SK-N-SH (cell line): ENCODE data around the gene RILPL1. TPM values are rescaled to one million over a fixed set of nuclear protein-coding genes. Genes with fewer than 3 reads are reported as not detected.
"Not testable (repeated sequence)": the region's sequence is repeated elsewhere in the genome, so short reads cannot be mapped to it uniquely, and the experiment has no call there.

Experiments
- CTCF ChIA-PET: fragments of 300-600, 350-600 bp; formaldehyde crosslinking; extraction: SDS; loops from one replicate; lab custom pipeline; 2021; lab: Yijun Ruan, JAX
- POLR2A ChIA-PET: fragments of 350-600 bp; sonication (Branson Sonifier 250); formaldehyde crosslinking; extraction: SDS; loops from one replicate; lab custom pipeline; 2020; ENCODE audit warnings: antibody characterized with exemption, inconsistent platforms; lab: Yijun Ruan, JAX
- DNase-seq: peaks from one replicate; pipeline ENCODE4 v3.0.0; 2012
- H2AFZ ChIP-seq: fragments of 200-600 bp; sonication (generic); 2 replicates; pipeline ENCODE4 v1.8.1; 2016; ENCODE audit warnings: antibody characterized with exemption, mild to moderate bottlenecking, low read depth
- H3F3A ChIP-seq: fragments of 200-600 bp; sonication (generic); replicated peaks from 2 replicates; pipeline ENCODE3; 2016; ENCODE audit warnings: antibody characterized with exemption, mild to moderate bottlenecking; ENCODE audit not compliant: insufficient read depth
- H3K27ac ChIP-seq, 2 experiments: fragments of 200-500 bp in 1 of 2; fragments of 200-600 bp in 1 of 2; sonication (Bioruptor generic) in 1 of 2; sonication (generic), shearing (Covaris generic) in 1 of 2; 2 replicates each; pipeline versions ENCODE4 v1.5.1 to v1.6.1; 2014 to 2016; ENCODE audit warnings: low read depth in 2 of 2, inconsistent platforms in 1 of 2, low read length in 1 of 2, mild to moderate bottlenecking in 1 of 2, mixed read lengths in 1 of 2
- H3K27me3 ChIP-seq: fragments of 200-600 bp; sonication (generic), shearing (Covaris generic); 2 replicates; pipeline ENCODE4 v1.6.1; 2016; ENCODE audit warnings: mixed run types; ENCODE audit not compliant: insufficient read depth
- H3K36me3 ChIP-seq, 2 experiments: fragments of 200-500 bp in 1 of 2; fragments of 200-600 bp in 1 of 2; sonication (Bioruptor generic) in 1 of 2; sonication (generic) in 1 of 2; replicated peaks in 1 of 2; 2 replicates each; pipeline versions ENCODE3 to v1.5.1; 2014 to 2016; ENCODE audit warnings: low read length in 1 of 2, mild to moderate bottlenecking in 1 of 2; ENCODE audit not compliant: insufficient read depth in 2 of 2, control insufficient read depth in 1 of 2
- H3K4me1 ChIP-seq, 2 experiments: fragments of 200-500 bp in 1 of 2; fragments of 200-600 bp in 1 of 2; sonication (Bioruptor generic) in 1 of 2; sonication (generic), shearing (Covaris generic) in 1 of 2; 2 replicates each; pipeline versions ENCODE4 v1.5.1 to v1.6.1; 2014 to 2016; ENCODE audit warnings: low read depth in 1 of 2, low read length in 1 of 2, mixed run types in 1 of 2; ENCODE audit not compliant: insufficient read depth in 2 of 2, control insufficient read depth in 1 of 2
- H3K4me2 ChIP-seq: fragments of 200-600 bp; sonication (generic), shearing (Covaris generic); 2 replicates; pipeline ENCODE4 v1.6.1; 2017; ENCODE audit warnings: mixed run types
- H3K4me3 ChIP-seq, 2 experiments: fragments of 200-500 bp in 1 of 2; fragments of 200-600 bp in 1 of 2; sonication (Bioruptor generic) in 1 of 2; sonication (generic), shearing (Covaris generic) in 1 of 2; 2 replicates each; pipeline versions ENCODE4 v1.5.1 to v1.8.1; 2014 to 2016; ENCODE audit warnings: low read depth in 2 of 2, inconsistent platforms in 1 of 2, low read length in 1 of 2, mild to moderate bottlenecking in 1 of 2, mixed read lengths in 1 of 2, moderate library complexity in 1 of 2
- H3K79me2 ChIP-seq: fragments of 200-600 bp; sonication (generic); 2 replicates; pipeline ENCODE4 v1.8.1; 2017; ENCODE audit warnings: mild to moderate bottlenecking; ENCODE audit not compliant: insufficient read depth
- H3K9ac ChIP-seq: fragments of 200-600 bp; sonication (generic); 2 replicates; pipeline ENCODE4 v1.6.1; 2017; ENCODE audit warnings: mixed run types
- H3K9me2 ChIP-seq: fragments of 200-600 bp; sonication (generic); 2 replicates; pipeline ENCODE4 v1.6.1; 2017; ENCODE audit warnings: mixed run types
- H3K9me3 ChIP-seq: fragments of 200-600 bp; sonication (generic); 2 replicates; pipeline ENCODE4 v1.6.1; 2017; ENCODE audit warnings: mixed run types, mild to moderate bottlenecking, moderate library complexity
- H4K20me1 ChIP-seq: fragments of 200-600 bp; sonication (generic); 2 replicates; pipeline ENCODE4 v1.6.1; 2017; ENCODE audit warnings: mild to moderate bottlenecking, mixed run types; ENCODE audit not compliant: insufficient read depth
- CHD2 ChIP-seq: fragments of 150-350 bp; IDR thresholded peaks from 2 replicates; pipeline ENCODE4 v1.6.1; 2018; ENCODE audit warnings: low read length; ENCODE audit not compliant: partially characterized antibody
- ELF1 ChIP-seq: IDR thresholded peaks from 2 replicates; pipeline ENCODE4 v1.4.0; 2012
- EP300 ChIP-seq, 2 experiments: IDR thresholded peaks; 2 replicates each; pipeline versions ENCODE4 v1.4.0 to v1.6.1; 2012; ENCODE audit warnings: borderline replicate concordance in 1 of 2, low read depth in 1 of 2, low read length in 1 of 2
- FOSL2 ChIP-seq: IDR thresholded peaks from 2 replicates; pipeline ENCODE4 v1.4.0; 2012; ENCODE audit warnings: low read depth, mild to moderate bottlenecking, moderate library complexity, borderline replicate concordance
- FOXM1 ChIP-seq: IDR thresholded peaks from 2 replicates; pipeline ENCODE4 v1.4.0; 2012; ENCODE audit warnings: low read depth, mild to moderate bottlenecking
- GABPA ChIP-seq: IDR thresholded peaks from 2 replicates; pipeline ENCODE4 v1.4.0; 2012; ENCODE audit warnings: low read depth, mild to moderate bottlenecking
- GATA2 ChIP-seq: sonication (generic); formaldehyde crosslinking; IDR thresholded peaks from 2 replicates; pipeline ENCODE4 v1.5.0; 2020; ENCODE audit warnings: mild to moderate bottlenecking, missing genetic modification reagents
- JUND ChIP-seq: IDR thresholded peaks from 2 replicates; pipeline ENCODE4 v1.4.0; 2012
- MAX ChIP-seq: IDR thresholded peaks from 2 replicates; pipeline ENCODE4 v1.4.0; 2012; ENCODE audit warnings: low read depth
- MEF2A ChIP-seq: IDR thresholded peaks from 2 replicates; pipeline ENCODE4 v1.4.0; 2012; ENCODE audit warnings: low read depth, borderline replicate concordance
- MXI1 ChIP-seq: IDR thresholded peaks from 2 replicates; pipeline ENCODE4 v1.6.1; 2012; ENCODE audit warnings: mild to moderate bottlenecking, low read depth, low read length, improper control_type of control experiment
- NRF1 ChIP-seq: IDR thresholded peaks from 2 replicates; pipeline ENCODE4 v1.6.1; 2012; ENCODE audit warnings: low read depth, mild to moderate bottlenecking, low read length
- PBX3 ChIP-seq: IDR thresholded peaks from 2 replicates; pipeline ENCODE4; 2012
- POLR2AphosphoS5 ChIP-seq: IDR thresholded peaks from 2 replicates; pipeline ENCODE4 v1.6.1; 2012; ENCODE audit warnings: low read depth, low read length
- RCOR1 ChIP-seq: fragments of 150-350 bp; IDR thresholded peaks from 2 replicates; pipeline ENCODE4 v1.6.1; 2017; ENCODE audit warnings: antibody characterized with exemption, low read length
- RFX5 ChIP-seq: IDR thresholded peaks from 2 replicates; pipeline ENCODE4 v1.6.1; 2012; ENCODE audit warnings: mild to moderate bottlenecking, improper control_type of control experiment, low read length
- RXRA ChIP-seq: IDR thresholded peaks from 2 replicates; pipeline ENCODE4 v1.4.0; 2012; ENCODE audit warnings: low read depth, mild to moderate bottlenecking, borderline replicate concordance
- TAF1 ChIP-seq: IDR thresholded peaks from 2 replicates; pipeline ENCODE4 v1.6.1; 2012; ENCODE audit warnings: low read depth, mild to moderate bottlenecking, low read length, moderate library complexity, borderline replicate concordance
- TEAD4 ChIP-seq: IDR thresholded peaks from 2 replicates; pipeline ENCODE4 v1.4.0; 2012; ENCODE audit warnings: mild to moderate bottlenecking, borderline replicate concordance; ENCODE audit not compliant: insufficient read depth
- USF1 ChIP-seq: IDR thresholded peaks from 2 replicates; pipeline ENCODE4 v1.4.0; 2012; ENCODE audit warnings: low read depth, borderline replicate concordance
- USF2 ChIP-seq: fragments of 150-350 bp; IDR thresholded peaks from 2 replicates; pipeline ENCODE4 v1.6.1; 2017; ENCODE audit warnings: antibody characterized with exemption, low read length, low read depth, borderline replicate concordance
- YY1 ChIP-seq: IDR thresholded peaks from 2 replicates; pipeline ENCODE4 v1.4.0; 2012; ENCODE audit warnings: low read depth, mild to moderate bottlenecking
- WGBS: methylation state at CpG from one replicate; pipeline ENCODE4 v1.1.6; 2017; ENCODE audit warnings: low lambda C conversion rate; 5-methylcytosine and 5-hydroxymethylcytosine counted together
- polyA plus RNA-seq, 3 experiments: library from polyadenylated mRNA; depleted of rRNA; stranded (reverse); fragments of >200 nt; gene quantifications; 2 replicates each; pipeline ENCODE4 v1.2.3, GENCODE V29; 2012

Gene RILPL1
- polyA plus RNA-seq, 1 of the 3 experiments (the other 2 are of a cell fraction) = 32.6 TPM

- not testable (repeated sequence) for H2AFZ ChIP-seq
Observed at GRCh38 chr12:123463174-123463573, 70.3 kb downstream of the RILPL1 start.

GRCh38 chr12:123457980-123458779 lies 75.3 kb downstream of the RILPL1 start, which contains the start of gene SNRNP35:
TSS of gene SNRNP35 (plus strand) at chr12:123458139. CDS start at chr12:123465541, 7,402 bp downstream.
- ChIA-PET CTCF (interaction anchor here (0.7 to 2.0 kb wide), 4 partner anchors 8 to 124 kb away, joined by 3 to 5 read pairs (median 4); no protein-coding TSS in a partner anchor), POLR2A (interaction anchor here (0.9 to 1.0 kb wide), 2 partner anchors 93 to 189 kb away, joined by 3 to 4 read pairs; no protein-coding TSS in a partner anchor)
- H3K4me3 ChIP-seq = peak within 1 kb of the TSS; percentile 62 to 96
- H3K9me2 ChIP-seq = no peaks in the 10 kb centered on the region
- H3K9ac ChIP-seq = peak within 1 kb of the TSS; percentile 99
- no peaks in the 10 kb centered on the region for H4K20me1 ChIP-seq
- DNase-seq = peak; percentile 73
- H2AFZ ChIP-seq = peak within 1 kb of the TSS; percentile 98
- peak within 1 kb of the TSS; percentile 93 to 98 for H3K27ac ChIP-seq
- peaks cover 2 to 10% of the 10 kb centered on the region in 2 experiments; a peak in 1 of 4 replicates for H3K4me1 ChIP-seq
- no peaks in the 10 kb centered on the region for H3K36me3 ChIP-seq
- H3K79me2 ChIP-seq = peaks cover 47% of the 10 kb centered on the region
- H3F3A ChIP-seq = peaks cover 21% of the 10 kb centered on the region
- H3K9me3 ChIP-seq = no peaks in the 10 kb centered on the region
- 1% methylated on average over 39 of the region's 48 CpGs for WGBS
- peak within 1 kb of the TSS; percentile 86 for H3K4me2 ChIP-seq
- no peaks in the 10 kb centered on the region for H3K27me3 ChIP-seq
- TF ChIP-seq MXI1 (peak; percentile 10; the same call in 1 of the 2 replicates), PBX3 (peak; percentile 4; the same call in 1 of the 2 replicates), ELF1 (peak; percentile 53; the same call in 1 of the 2 replicates), YY1 (peak; percentile 98), RXRA (peak; percentile 28; the same call in 1 of the 2 replicates), USF1 (no peak), TAF1 (peak; percentile 76), POLR2AphosphoS5 (peak; percentile 58), NRF1 (peak; percentile 85), EP300 (IDR thresholded peaks at IDR 0.05; ENCODE audit: borderline replicate concordance in 1 of 2, low read depth in 1 of 2, low read length in 1 of 2) (peak; percentile 64 to 92), TEAD4 (no peak), FOSL2 (no peak), GATA2 (CRISPR knock-in tag) (no peak), USF2 (no peak), GABPA (peak; percentile 58; the same call in 1 of the 2 replicates), CHD2 (no peak), FOXM1 (peak; percentile 63; the same call in 1 of the 2 replicates), MEF2A (no peak), RCOR1 (no peak), RFX5 (no peak), JUND (no peak), MAX (peak; percentile 67)

More at GRCh38 chr12:123463174-123463573, 70.3 kb downstream of the RILPL1 start:
- H3F3A ChIP-seq, POLR2A ChIA-PET, CTCF ChIA-PET, H3K4me3 ChIP-seq, H3K9ac ChIP-seq, H3K36me3 ChIP-seq, H3K9me3 ChIP-seq, H4K20me1 ChIP-seq, DNase-seq, H3K27me3 ChIP-seq, H3K4me2 ChIP-seq, H3K9me2 ChIP-seq, H3K27ac ChIP-seq: not testable (repeated sequence)
- peaks cover 78% of the 10 kb centered on the region for H3K79me2 ChIP-seq
- H3K4me1 ChIP-seq = peaks cover 10 to 21% of the 10 kb centered on the region in 2 experiments; a peak in 2 of 4 replicates
- 96% methylated on average over 11 of the region's 11 CpGs for WGBS
